Mesendoderm (in vitro differentiated cells): ENCODE measurements around the gene SCNN1B.

ENCODE experiments used
- DNase-seq: peaks from one replicate; pipeline ENCODE4 v3.0.0; 2013
- H2AK5ac ChIP-seq: 2 replicates; pipeline ENCODE4 v1.6.1; 2013; ENCODE audit warnings: low read length, inconsistent platforms
- H2BK120ac ChIP-seq: 2 replicates; pipeline ENCODE4 v1.6.1; 2013; ENCODE audit warnings: low read depth, mild to moderate bottlenecking, low read length, moderate library complexity, mixed read lengths
- H2BK15ac ChIP-seq: replicated peaks from 2 replicates; pipeline ENCODE4 v1.6.1; 2013; ENCODE audit warnings: low read depth, mild to moderate bottlenecking, moderate library complexity
- H2BK5ac ChIP-seq: 2 replicates; pipeline ENCODE4 v1.6.1; 2013; ENCODE audit warnings: low read length, inconsistent platforms
- H3K18ac ChIP-seq: 2 replicates; pipeline ENCODE4 v1.6.1; 2013; ENCODE audit warnings: mild to moderate bottlenecking, low read length, mixed read lengths
- H3K23ac ChIP-seq: one replicate; pipeline ENCODE4 v1.6.1; 2013; ENCODE audit warnings: low read length
- H3K27ac ChIP-seq: 2 replicates; pipeline ENCODE4 v1.5.1; 2013; ENCODE audit warnings: low read depth, mild to moderate bottlenecking, inconsistent platforms, low read length, moderate library complexity
- H3K27me3 ChIP-seq: 2 replicates; pipeline ENCODE4 v1.6.1; 2013; ENCODE audit warnings: low read length, control low read depth, mild to moderate bottlenecking, inconsistent platforms; ENCODE audit not compliant: insufficient read depth, poor library complexity
- H3K36me3 ChIP-seq: 2 replicates; pipeline ENCODE4 v1.6.1; 2013; ENCODE audit warnings: low read length, inconsistent platforms; ENCODE audit not compliant: control insufficient read depth, insufficient read depth
- H3K4ac ChIP-seq: one replicate; pipeline ENCODE4 v1.6.1; 2013; ENCODE audit warnings: low read depth, mild to moderate bottlenecking, low read length, moderate library complexity
- H3K4me1 ChIP-seq: 2 replicates; pipeline ENCODE4 v1.6.1; 2013; ENCODE audit warnings: low read depth, low read length, inconsistent platforms; ENCODE audit not compliant: control insufficient read depth
- H3K4me2 ChIP-seq: 2 replicates; pipeline ENCODE4 v1.6.1; 2013; ENCODE audit warnings: low read length
- H3K4me3 ChIP-seq: 2 replicates; pipeline ENCODE4 v1.5.1; 2013; ENCODE audit warnings: mild to moderate bottlenecking, low read length
- H3K56ac ChIP-seq: one replicate; pipeline ENCODE4 v1.6.1; 2013; ENCODE audit warnings: low read length
- H3K79me1 ChIP-seq: 2 replicates; pipeline ENCODE4 v1.6.1; 2013; ENCODE audit warnings: low read length, inconsistent platforms
- H3K79me2 ChIP-seq: 2 replicates; pipeline ENCODE4 v1.6.1; 2013; ENCODE audit warnings: mild to moderate bottlenecking, low read length; ENCODE audit not compliant: control insufficient read depth, insufficient read depth
- H3K9ac ChIP-seq: 2 replicates; pipeline ENCODE4 v1.6.1; 2013; ENCODE audit warnings: low read length, inconsistent platforms
- H4K5ac ChIP-seq: one replicate; pipeline ENCODE4 v1.6.1; 2013; ENCODE audit warnings: low read length
- H4K8ac ChIP-seq: one replicate; pipeline ENCODE4 v1.6.1; 2013; ENCODE audit warnings: low read depth, mild to moderate bottlenecking, control low read depth, low read length, moderate library complexity
- WGBS: extraction: QIAGEN DNeasy Blood & Tissue Kit; methylation state at CpG from one replicate; pipeline ENCODE4 v1.1.7; 2013; ENCODE audit warnings: low lambda C conversion rate, missing lambda C conversion rate; ENCODE audit not compliant: insufficient coverage; ENCODE audit errors: extremely low coverage; 5-methylcytosine and 5-hydroxymethylcytosine counted together

The SCNN1B gene

GRCh38 chr16:23270654-23271053 is 31.4 kb upstream of the SCNN1B start:
- Histone ChIP-seq H4K8ac (no peak overlapping the region), H2BK5ac (no peak overlapping the region), H3K79me1 (no peaks in the 10 kb centered on the region), H3K23ac (no peak overlapping the region), H3K9ac (no peak overlapping the region), H3K36me3 (no peaks in the 10 kb centered on the region), H2BK15ac (no peak overlapping the region), H3K4me2 (no peak overlapping the region), H3K27me3 (no peaks in the 10 kb centered on the region), H3K18ac (no peak overlapping the region), H2BK120ac (no peak overlapping the region), H3K4me1 (no peaks in the 10 kb centered on the region), H3K4me3 (no peak overlapping the region), H3K56ac (no peak overlapping the region), H3K27ac (no peak overlapping the region), H2AK5ac (no peak overlapping the region), H3K4ac (no peak overlapping the region), H3K79me2 (no peaks in the 10 kb centered on the region), H4K5ac (no peak overlapping the region)
- no peak for DNase-seq
- WGBS: no CpG with 5 or more reads among the region's 3 CpGs

- Histone ChIP-seq H3K36me3 (no peaks in the 10 kb centered on the region), H3K79me1 (no peaks in the 10 kb centered on the region), H3K9ac (no peak overlapping the region), H4K8ac (no peak overlapping the region), H4K5ac (no peak overlapping the region), H3K4ac (no peak overlapping the region), H2BK120ac (no peak overlapping the region), H2BK15ac (no peak overlapping the region), H3K4me2 (no peak overlapping the region), H2BK5ac (no peak overlapping the region), H3K79me2 (no peaks in the 10 kb centered on the region), H3K4me1 (no peaks in the 10 kb centered on the region), H3K23ac (no peak overlapping the region), H3K56ac (no peak overlapping the region), H3K18ac (no peak overlapping the region), H3K27me3 (no peaks in the 10 kb centered on the region), H3K4me3 (no peak overlapping the region), H3K27ac (no peak overlapping the region), H2AK5ac (no peak overlapping the region)
- no CpG with 5 or more reads among the region's 2 CpGs for WGBS
- peak; percentile 84 for DNase-seq
Observed at GRCh38 chr16:23274968-23275367, 27.1 kb upstream of the SCNN1B start.

GRCh38 chr16:23276821-23277220 is 25.3 kb upstream of the SCNN1B start:
- no peak overlapping the region for H3K56ac ChIP-seq
- no peak overlapping the region for H3K9ac ChIP-seq
- no peak overlapping the region for H3K4me2 ChIP-seq
- H3K36me3 ChIP-seq: no peaks in the 10 kb centered on the region
- no peak overlapping the region for H3K18ac ChIP-seq
- no peak for DNase-seq
- no peaks in the 10 kb centered on the region for H3K79me2 ChIP-seq
- no peak overlapping the region for H3K23ac ChIP-seq
- H2AK5ac ChIP-seq: no peak overlapping the region
- no peak overlapping the region for H2BK120ac ChIP-seq
- no peak overlapping the region for H2BK5ac ChIP-seq
- no peak overlapping the region for H2BK15ac ChIP-seq
- H3K27ac ChIP-seq: no peak overlapping the region
- no peak overlapping the region for H4K5ac ChIP-seq
- no peaks in the 10 kb centered on the region for H3K27me3 ChIP-seq
- no peaks in the 10 kb centered on the region for H3K4me1 ChIP-seq
- no peak overlapping the region for H4K8ac ChIP-seq
- no peak overlapping the region for H3K4me3 ChIP-seq
- H3K4ac ChIP-seq: no peak overlapping the region
- no peaks in the 10 kb centered on the region for H3K79me1 ChIP-seq
- no CpG with 5 or more reads among the region's 4 CpGs for WGBS

GRCh38 chr16:23278031-23278430 is 24.1 kb upstream of the SCNN1B start:
- H3K23ac ChIP-seq: no peak overlapping the region
- no peak overlapping the region for H4K5ac ChIP-seq
- H4K8ac ChIP-seq: no peak overlapping the region
- H3K79me2 ChIP-seq: no peaks in the 10 kb centered on the region
- no peak overlapping the region for H3K27ac ChIP-seq
- no peak for DNase-seq
- H2BK15ac ChIP-seq: no peak overlapping the region
- H3K4me3 ChIP-seq: no peak overlapping the region
- no peaks in the 10 kb centered on the region for H3K36me3 ChIP-seq
- no peak overlapping the region for H3K56ac ChIP-seq
- H3K79me1 ChIP-seq: no peaks in the 10 kb centered on the region
- WGBS: no CpG with 5 or more reads among the region's 2 CpGs
- no peak overlapping the region for H3K4ac ChIP-seq
- no peak overlapping the region for H2BK5ac ChIP-seq
- no peaks in the 10 kb centered on the region for H3K4me1 ChIP-seq
- H2BK120ac ChIP-seq: no peak overlapping the region
- no peak overlapping the region for H3K9ac ChIP-seq
- H2AK5ac ChIP-seq: no peak overlapping the region
- no peak overlapping the region for H3K18ac ChIP-seq
- no peaks in the 10 kb centered on the region for H3K27me3 ChIP-seq
- no peak overlapping the region for H3K4me2 ChIP-seq

GRCh38 chr16:23279721-23280153 is 22.4 kb upstream of the SCNN1B start:
- Histone ChIP-seq H3K4me2 (no peak overlapping the region), H3K79me2 (no peaks in the 10 kb centered on the region), H2AK5ac (no peak overlapping the region), H3K56ac (no peak overlapping the region), H3K27me3 (no peaks in the 10 kb centered on the region), H3K9ac (no peak overlapping the region), H2BK5ac (no peak overlapping the region), H3K79me1 (no peaks in the 10 kb centered on the region), H3K18ac (no peak overlapping the region), H2BK120ac (no peak overlapping the region), H3K4ac (no peak overlapping the region), H3K36me3 (no peaks in the 10 kb centered on the region), H4K5ac (no peak overlapping the region), H4K8ac (no peak overlapping the region), H3K27ac (no peak overlapping the region), H3K23ac (no peak overlapping the region), H2BK15ac (no peak overlapping the region), H3K4me3 (no peak overlapping the region), H3K4me1 (no peaks in the 10 kb centered on the region)
- no CpG with 5 or more reads among the region's 9 CpGs for WGBS
- peak; percentile 80 for DNase-seq

GRCh38 chr16:23280483-23280967 is 21.6 kb upstream of the SCNN1B start:
- no peak overlapping the region for H2AK5ac ChIP-seq
- H3K56ac ChIP-seq: no peak overlapping the region
- no peak overlapping the region for H2BK120ac ChIP-seq
- H3K4me3 ChIP-seq: no peak overlapping the region
- H3K9ac ChIP-seq: no peak overlapping the region
- H3K79me2 ChIP-seq: no peaks in the 10 kb centered on the region
- no peaks in the 10 kb centered on the region for H3K79me1 ChIP-seq
- no peak overlapping the region for H2BK15ac ChIP-seq
- no peak overlapping the region for H3K4ac ChIP-seq
- WGBS: no CpG with 5 or more reads among the region's 6 CpGs
- no peaks in the 10 kb centered on the region for H3K36me3 ChIP-seq
- no peak overlapping the region for H3K18ac ChIP-seq
- no peak overlapping the region for H3K23ac ChIP-seq
- H3K4me1 ChIP-seq: no peaks in the 10 kb centered on the region
- no peaks in the 10 kb centered on the region for H3K27me3 ChIP-seq
- no peak overlapping the region for H2BK5ac ChIP-seq
- no peak overlapping the region for H3K27ac ChIP-seq
- DNase-seq: no peak
- H4K5ac ChIP-seq: no peak overlapping the region
- no peak overlapping the region for H3K4me2 ChIP-seq
- no peak overlapping the region for H4K8ac ChIP-seq
